Testis (tissue), 2 donors: ENCODE measurements around the gene IPO11.

Experiments
- POLR2A ChIP-seq: fragments of 450-650 bp; IDR thresholded peaks from one replicate; pipeline ENCODE4 v1.6.1; 2017; ENCODE audit warnings: antibody characterized with exemption, mild to moderate bottlenecking, moderate library complexity
- TF ChIP-seq, protein P1 (sequence below), 3 experiments: fragments of 450-650 bp in 2 of 3; fragments of 200-600 bp in 1 of 3; sonication (generic) in 1 of 3; IDR thresholded peaks; one replicate each; pipeline ENCODE4 v1.5.1; 2016 to 2019; ENCODE audit warnings: antibody characterized with exemption in 3 of 3, mild to moderate bottlenecking in 2 of 3, moderate library complexity in 1 of 3

DNA sequence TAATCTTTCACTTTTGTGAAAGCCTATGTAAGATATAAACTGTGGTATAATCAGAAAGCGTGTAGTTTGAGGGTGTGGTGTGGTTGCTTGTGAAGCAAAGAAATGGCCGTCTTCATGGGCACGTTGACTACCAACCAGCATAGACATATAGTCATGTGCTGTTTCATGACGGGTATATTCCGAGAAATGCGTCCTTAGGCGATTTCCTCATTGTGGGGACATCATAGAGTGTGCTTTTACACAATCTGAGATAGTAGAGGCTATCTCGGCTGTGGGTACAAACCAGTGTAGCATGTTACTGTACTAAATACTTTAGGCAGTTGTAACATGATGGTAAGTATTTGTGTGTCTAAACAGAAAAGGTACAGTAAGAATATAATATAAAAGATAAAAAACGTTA, 86.4 kb downstream of the IPO11 start:
- TF ChIP-seq, protein P1, sequence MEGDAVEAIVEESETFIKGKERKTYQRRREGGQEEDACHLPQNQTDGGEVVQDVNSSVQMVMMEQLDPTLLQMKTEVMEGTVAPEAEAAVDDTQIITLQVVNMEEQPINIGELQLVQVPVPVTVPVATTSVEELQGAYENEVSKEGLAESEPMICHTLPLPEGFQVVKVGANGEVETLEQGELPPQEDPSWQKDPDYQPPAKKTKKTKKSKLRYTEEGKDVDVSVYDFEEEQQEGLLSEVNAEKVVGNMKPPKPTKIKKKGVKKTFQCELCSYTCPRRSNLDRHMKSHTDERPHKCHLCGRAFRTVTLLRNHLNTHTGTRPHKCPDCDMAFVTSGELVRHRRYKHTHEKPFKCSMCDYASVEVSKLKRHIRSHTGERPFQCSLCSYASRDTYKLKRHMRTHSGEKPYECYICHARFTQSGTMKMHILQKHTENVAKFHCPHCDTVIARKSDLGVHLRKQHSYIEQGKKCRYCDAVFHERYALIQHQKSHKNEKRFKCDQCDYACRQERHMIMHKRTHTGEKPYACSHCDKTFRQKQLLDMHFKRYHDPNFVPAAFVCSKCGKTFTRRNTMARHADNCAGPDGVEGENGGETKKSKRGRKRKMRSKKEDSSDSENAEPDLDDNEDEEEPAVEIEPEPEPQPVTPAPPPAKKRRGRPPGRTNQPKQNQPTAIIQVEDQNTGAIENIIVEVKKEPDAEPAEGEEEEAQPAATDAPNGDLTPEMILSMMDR (IDR thresholded peaks at IDR 0.05): no peak
- TF ChIP-seq POLR2A: no peak
